GM18517 (cell line): Measurements from ENCODE around the gene PARD3B.

Source experiments
- ATAC-seq: cut with Tn5 transposase; IDR thresholded peaks from one replicate; pipeline ENCODE4 v1.9.1; 2021; ENCODE audit warnings: mild to moderate bottlenecking, moderate library complexity; ENCODE audit not compliant: unreplicated experiment

The PARD3B gene

DNA sequence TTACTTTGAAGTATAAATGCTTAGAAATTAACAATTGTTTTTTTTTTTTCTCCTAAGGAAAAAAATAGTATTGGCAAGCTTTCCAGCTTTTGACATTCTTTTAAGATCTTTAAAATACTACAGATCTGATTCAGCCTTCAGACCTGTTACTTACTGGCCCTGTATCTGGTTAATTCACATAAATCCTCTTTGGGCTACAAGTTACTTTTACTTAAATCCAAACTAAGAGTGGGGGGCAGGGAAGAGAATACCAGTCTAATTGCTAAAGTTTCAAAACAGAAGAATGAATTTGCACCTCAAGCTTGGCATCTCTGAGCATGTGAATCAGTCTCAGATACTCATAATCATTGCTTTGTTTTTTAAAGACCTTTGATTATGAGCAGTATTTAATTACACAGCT is 386.3 kb downstream of the PARD3B start:
- ATAC-seq: no peak

DNA sequence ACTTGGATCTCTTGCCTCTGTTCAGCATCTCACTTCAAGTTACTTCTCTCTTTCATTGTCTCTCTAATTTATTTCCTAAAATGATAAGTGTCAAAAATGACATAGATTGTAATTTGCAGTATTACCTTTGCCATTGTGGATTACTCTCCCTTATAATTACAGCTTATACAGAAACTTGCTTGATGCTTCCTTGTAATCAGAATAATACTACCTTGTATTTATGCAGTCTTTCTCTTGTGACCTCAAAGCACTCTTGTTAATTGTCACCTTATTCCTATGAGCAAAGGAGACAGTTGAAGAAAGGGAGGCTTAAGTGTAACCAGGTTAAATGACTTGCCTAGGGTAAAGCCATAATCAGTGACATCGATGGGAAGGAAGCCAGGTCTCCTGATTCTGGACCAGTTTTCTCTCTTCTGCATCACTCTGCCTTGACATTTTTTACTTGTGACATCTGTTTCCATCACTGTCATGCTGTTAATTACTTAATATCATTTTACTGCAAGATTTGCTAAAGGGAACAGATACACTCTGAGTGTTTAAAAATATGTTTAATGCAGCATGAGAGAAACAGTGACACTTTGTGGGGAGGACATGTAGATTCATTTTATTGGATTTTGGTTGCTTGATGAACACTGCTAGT is 388.6 kb downstream of the PARD3B start:
- ATAC-seq: no peak

DNA sequence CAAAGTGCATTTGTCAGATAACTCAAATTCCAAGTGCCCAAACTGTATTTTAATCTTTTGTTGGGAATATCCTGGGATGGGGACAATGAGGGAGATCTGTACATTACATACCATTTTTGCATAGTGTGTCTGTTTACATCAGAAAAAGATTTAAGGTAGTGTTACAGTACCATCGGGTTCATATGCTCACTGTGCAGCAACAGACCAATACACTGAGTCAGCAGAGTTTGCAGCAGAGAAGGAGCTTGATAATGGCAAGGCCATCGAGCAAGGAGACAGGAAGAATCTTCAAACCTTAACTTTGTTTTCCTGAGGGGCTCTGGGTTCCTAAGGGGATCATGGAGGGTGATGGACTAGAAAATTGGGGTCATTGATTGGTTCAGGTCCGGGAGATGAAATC is 399.7 kb downstream of the PARD3B start:
- ATAC-seq: no peak

DNA sequence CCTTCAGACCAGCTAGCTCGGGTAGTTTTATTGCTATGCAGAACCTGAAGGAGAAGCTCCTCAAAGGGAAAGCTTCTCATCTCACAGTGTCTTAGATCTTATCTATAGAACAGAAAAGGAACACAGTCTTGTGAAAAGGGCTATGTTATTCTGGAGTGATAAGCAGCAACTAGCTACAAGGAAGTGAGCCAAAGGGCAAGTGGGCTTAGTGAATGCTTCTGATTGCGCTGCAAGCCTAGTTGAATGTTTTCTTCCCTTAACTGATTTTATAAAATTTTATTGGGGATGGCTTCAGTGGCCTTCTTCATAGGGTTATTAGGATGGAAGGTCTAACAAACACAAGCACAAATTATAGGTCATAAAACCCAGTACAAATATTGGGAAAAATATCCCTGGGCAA is 400.1 kb downstream of the PARD3B start:
- ATAC-seq: no peak

DNA sequence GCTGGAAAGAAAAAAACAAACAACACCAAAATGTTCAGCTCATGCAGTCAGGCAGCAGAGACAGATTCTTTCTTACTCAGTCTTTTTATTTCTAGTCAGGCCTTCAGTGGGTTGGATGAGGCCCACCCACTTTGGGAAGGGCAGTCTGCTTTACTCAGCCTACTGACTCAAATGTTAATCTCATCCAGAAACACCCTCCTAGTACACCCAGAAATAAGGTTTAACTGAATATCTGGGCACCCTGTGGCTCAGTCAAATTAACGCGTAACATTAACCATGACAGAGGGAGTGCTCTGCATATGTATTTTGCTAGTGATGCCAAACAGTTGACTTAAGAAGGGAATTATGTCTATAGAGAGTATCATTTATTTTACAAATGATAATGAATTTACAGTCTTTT is 401.6 kb downstream of the PARD3B start:
- ATAC-seq: no peak

DNA sequence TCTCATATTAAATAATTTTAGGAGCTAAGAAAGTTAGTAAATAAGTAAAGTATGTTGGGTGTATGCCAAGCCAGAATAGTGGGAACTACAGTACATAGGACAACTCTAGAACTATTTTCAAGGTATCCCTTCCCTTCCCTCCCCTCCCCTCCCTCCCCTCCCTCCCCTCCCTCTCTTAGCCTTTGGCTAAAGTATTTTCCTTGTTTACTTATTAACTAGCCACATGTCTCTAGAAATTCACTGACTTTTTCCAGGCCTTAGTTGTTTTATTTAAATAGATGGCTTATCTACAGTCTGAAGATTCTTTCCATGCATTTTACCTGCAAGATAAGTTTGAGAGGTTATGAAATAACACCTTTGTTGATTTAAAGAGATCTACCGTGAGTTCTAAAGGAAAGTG is 402.1 kb downstream of the PARD3B start:
- ATAC-seq: no peak

DNA sequence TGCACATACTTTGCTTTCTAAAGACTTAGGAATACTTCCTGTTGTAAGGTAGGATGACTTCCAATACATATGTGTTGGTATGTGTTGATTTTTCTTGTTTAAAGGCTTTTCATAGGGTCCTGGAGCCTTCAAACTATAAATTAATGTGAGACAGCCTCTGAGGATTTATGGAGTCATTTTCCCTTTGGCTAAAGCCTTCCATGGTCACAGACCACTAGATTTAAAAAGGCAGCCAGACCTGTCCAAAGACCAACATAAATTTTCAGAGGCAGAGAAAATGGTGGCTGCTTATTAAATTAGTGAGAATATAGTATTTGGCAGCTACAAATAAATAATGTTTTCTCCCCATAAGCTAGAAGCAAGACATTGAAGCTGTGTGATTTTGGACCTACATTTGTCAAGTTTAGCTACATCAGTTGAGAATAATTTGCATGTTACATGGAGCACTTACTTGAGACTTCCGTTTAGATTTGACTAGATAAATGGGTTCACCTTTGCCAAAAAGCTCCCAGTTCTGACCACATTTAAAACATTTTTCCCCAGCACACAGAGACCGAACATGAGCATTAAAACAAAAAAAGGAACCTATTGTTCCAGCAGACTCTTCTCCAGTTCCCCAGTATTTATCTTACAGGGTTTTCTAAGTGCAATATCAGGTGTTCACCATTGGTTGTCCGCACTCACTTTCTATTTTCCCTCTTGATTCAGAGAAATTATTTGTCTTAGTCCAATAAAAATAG is 402.9 kb downstream of the PARD3B start:
- no peak for ATAC-seq

DNA sequence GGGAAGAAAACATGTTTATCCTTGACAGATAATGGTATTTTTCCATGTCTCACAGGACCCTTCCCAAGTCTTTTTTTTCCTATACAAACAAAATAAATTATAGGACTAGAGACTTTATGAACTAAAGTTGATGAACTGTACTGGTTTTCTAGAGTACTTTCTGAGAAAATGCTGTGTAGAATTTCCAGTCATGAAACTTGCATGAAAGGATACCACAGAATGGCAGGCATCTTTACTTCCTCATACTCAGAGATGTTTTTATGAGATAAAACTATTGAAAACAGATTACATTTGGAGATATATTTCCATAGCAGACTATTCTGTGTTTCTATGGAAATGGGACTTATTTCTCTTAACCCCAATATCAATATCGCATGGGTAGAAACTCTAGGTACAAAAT is 403.5 kb downstream of the PARD3B start:
- no peak for ATAC-seq

DNA sequence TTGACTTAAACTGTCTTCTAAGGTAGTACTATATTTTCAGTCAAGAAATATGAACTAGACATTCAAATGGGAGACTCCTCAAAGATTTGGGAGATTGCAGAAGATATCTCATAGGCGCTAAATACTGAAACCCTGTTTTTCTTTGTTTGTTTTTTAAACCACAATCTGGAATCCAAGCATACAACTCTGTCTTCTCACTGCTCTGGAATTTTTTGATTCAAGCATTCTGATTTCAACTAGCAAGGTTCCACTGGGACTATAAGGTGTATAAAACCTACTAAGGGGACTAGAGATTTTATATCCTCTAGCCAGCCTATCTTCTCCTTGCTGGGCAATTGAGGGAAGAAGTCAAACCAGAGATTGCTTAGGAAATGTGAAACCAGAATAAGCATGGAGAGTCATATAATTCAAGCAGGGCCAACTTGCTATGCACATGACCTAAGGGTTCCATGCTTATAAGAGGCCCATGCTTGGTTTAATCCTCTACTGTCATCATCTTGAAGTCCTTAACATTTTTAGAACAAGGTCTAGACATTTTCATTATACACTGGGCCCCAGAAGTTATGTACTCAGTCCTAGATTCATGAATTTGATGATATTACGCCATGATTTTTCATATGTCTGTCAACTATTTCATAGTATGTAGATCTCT is 405.5 kb downstream of the PARD3B start:
- no peak for ATAC-seq

DNA sequence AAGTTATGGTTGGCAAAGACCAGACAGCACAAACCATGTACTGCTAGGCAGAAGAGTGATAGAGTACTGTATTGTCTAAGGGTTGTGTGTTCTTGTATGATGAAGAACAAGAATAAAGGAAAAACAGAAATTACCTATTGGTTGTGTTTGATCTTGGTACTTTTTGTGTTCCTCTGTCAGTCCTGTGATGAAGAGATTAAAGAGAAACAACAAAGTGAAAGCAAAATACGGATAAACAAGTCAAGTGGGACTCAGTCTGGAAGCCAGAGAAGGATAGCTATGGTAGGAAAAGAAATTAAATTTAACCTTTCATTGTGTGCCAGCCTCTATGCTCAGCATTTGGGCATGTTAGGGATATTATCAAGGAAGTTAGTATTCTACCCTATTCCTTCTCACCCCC is 413.1 kb downstream of the PARD3B start:
- no peak for ATAC-seq

DNA sequence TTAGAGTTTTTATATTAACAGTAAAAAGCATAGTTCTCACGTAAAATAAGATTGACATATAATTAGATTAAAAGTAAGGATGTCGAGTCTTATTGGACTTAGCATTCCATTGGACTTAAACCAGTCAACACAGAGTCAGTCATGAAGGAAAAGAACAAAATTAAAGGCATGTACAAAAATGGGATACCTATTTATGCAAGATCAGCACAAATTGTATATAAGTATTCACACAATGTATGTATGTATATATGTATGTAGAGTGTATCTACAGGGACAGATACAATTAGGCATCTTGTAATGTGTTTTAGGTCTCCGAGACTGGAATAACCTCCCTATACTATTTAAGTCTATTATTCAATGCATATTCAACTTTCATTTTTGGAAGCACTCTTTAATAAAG is 419.1 kb downstream of the PARD3B start:
- no peak for ATAC-seq

DNA sequence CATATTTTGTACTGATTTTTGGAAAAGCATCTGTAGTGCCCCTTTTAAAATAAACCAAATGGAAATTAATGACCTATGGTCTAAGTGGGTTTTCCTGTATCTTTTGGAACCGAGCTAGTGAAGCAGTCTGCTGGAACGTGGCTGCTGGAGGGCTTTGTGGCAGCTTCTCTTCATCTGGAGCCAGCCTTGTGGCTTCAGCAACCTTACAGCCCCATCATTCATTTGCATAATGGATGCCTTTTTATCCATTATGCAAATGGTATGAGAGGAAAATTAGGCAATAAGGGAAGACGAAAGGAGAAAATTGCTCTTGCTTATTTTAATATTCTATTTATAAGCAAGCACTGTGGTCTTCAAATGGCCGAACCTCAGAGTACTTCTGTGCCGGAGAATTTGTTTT is 421.0 kb downstream of the PARD3B start:
- no peak for ATAC-seq

DNA sequence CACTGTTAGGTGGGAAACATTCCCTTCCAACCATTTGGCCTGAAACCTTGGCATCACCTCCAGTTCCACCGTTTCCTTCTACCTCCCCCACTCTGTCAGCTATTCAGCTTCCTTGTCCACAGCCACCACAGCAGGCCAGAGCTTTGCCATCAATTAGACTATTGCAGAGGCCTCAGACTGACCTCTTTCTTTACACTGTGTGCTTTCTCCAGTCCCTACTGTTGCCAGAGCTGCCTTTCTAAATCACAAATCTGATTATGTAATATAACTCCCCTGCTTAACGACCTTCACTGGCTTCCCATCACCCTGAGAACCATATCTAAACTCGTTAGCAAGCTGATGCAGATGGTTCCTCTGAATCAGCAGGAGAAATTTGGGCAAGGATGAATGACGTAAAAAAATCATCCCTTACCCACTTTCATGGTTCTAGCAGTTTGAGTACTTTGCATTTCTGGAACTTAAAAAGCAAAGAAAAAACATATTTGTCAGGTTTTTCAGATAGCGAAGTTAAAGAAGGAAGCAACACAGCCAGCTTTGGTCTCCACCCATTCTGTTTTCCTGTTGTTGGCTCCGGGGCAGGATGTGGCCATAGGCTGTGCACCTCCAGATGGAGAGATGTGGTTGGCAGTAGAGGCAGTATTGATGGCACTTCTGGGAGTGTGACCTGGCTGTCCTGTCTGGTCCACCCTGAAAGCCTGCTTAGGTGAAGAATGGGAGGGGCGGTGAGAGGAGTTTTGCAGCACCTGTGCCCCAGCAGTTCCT is 422.1 kb downstream of the PARD3B start:
- no peak for ATAC-seq

DNA sequence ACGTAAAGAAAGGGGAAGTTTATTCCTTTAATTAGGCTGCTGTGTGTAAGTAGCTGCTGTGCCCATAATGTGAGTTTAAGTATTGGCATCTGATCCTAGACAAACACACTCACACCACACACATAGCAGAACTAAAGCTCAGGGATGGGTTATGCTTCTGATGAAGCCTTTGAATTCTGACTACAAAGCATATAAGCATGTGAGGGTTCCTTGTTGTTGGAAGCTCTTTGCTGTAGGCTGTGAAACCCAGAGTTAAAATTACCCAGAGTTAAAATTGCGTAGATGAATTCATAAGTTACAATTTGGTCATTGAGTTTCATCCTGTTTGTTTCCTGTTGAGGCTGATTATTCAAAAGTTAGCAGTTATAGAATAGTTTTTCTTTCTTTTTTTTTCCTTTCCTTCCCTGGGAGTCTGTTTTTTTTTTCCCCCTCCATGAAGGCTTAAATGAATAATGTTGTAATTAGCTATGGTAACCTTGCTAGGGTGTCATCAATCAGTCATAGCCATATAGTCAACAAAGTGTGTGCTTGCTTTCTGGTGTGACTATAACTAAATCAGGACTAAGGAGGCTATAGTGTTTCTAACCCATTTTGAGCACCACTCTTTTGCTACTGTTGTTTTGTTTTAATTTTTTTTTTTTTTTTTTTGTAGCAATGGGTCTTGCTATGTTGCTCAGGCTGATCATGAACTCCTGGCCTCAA is 426.1 kb downstream of the PARD3B start:
- no peak for ATAC-seq

DNA sequence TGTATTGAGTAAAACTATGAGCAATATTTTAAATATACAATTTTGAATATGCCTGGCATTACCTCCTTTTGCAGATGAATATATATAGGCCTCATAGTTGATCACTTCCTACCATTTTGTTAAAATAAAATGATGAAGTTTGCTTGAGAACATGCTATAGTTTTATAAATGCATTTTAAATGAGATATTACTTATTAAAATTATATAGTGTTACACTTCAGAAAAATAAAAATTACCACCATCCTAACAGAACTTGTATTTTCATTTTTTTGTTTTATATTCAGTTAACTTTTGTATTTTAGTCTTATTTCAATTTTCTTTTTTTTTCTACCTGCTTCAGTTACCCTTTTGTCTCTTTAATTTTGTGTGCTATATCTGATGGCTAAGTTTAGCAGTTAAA is 426.9 kb downstream of the PARD3B start:
- no peak for ATAC-seq

DNA sequence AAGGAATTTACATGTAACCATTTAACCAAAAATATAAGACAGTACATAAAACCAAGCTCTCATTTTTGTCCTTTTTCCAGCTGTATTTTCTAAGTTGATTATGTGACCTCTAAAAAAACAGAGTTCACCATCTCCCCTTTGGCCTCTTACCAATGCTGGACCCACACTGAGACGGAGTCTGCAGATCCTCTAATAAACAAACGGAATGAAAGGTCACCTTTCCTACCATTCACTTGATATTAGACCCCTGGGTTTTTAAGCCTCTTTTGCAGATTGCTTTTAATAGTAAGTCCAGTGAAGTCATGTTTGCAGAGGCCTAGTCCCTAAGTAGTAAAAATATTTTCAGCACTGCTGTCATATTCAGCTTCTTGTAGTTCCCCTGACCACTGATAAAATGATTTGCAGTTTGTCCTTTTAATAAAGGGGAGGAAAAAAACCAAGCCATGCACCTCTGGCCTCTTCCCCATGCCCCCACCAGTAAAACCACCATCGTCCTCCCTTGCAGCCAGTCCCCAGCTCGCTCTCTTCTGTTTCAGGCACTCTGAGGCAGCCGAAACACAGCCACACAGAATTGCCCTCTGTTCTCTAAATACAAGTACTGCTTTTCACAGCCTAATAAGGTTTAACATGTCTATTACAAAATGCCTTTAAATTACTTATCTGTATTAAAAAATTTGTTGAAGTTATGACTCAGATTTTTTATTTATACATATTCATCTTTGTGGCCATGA is 427.5 kb downstream of the PARD3B start:
- ATAC-seq: no peak

DNA sequence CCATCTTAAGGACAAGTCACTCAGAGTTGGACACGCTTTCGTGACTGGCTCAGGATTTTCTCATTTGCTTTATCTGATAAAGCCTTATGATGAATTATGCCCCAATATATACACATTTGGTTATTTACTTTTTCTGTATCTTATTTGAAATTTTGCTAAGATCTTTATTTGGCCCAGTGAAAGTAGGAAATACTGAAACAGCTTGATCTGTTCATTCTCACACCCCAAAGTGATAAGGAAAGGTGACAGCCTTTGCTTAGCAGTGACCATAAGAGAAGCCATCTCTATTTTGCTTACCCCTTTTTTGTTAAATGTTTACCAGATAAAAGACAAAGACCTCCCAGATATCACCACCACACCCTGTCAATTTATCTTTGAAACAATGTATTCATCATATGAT is 428.3 kb downstream of the PARD3B start:
- no peak for ATAC-seq

DNA sequence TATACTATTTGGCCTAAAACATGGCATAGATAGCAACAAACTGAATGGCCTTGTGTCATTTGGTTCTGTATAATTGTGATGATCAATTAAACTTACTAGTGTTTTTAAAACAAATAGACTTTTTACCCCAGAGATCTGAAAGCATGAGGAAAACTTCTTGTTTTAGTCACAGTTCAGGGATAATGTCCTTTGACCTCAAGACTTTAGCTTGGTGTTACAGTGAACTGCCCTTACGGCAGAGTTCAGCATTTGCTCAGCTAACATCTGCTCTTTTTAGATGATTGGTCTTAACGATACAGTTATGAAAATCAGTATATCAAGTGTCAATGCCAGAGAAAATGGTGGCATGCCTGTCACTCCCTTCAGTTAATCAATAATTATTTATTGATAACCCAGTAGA is 429.2 kb downstream of the PARD3B start:
- ATAC-seq: no peak

DNA sequence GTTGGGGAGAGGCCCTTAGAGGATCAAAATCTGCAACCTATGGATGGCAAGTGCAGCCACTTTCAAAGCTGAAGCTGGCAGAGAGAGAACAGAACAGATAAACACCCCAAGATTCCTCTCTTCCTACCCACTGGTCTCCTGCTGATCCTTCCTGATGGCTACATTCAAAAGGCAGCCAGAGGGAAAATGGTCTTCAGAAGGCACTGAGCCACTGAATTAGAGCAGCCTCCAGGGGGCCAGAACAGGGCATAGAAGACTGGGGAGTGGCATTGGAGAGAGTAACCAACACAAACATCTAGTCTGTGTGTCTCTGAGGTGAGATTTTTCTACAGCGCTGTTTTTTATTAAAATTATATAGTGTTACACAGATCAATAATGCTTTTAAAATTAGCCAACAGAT is 432.6 kb downstream of the PARD3B start:
- no peak for ATAC-seq

DNA sequence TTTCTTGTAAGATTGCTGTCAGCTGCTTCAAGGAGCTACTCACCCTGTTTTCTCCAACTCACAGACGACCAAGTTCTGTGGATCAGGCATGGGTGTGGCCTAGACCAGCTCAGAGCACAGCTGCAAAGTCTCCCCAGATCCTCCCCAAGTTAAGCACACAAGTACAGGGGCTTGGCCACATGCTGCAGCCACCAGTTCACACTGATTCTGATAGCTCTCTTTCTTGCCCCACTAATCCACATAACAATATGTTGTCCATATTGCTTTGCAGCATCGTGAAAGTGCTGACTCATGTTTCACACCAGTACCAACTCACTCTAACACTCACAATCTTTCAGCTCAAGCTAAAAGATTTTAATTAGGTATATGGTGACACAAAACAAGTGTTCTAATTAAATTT is 437.0 kb downstream of the PARD3B start:
- no peak for ATAC-seq
